SHP77 (cell line): ENCODE data around the gene KCTD18.
A peak's percentile ranks its signal among the peaks of the same experiment; 100 is the strongest.

Source experiments
- DNase-seq, 2 experiments: peaks; one replicate each; lab custom pipeline; 2025; lab: John Stamatoyannopoulos, UW

The KCTD18 gene

GRCh38 chr2:200486529-200486928 is 23.3 kb downstream of the KCTD18 start:
- no peak for DNase-seq

GRCh38 chr2:200484934-200485333 is 24.9 kb downstream of the KCTD18 start:
- no peak for DNase-seq

- DNase-seq, result peak; percentile 31 to 62
Observed at GRCh38 chr2:200483729-200484198, 26.1 kb downstream of the KCTD18 start.

- no peak for DNase-seq
Observed at GRCh38 chr2:200482194-200482593, 27.7 kb downstream of the KCTD18 start.

DNA sequence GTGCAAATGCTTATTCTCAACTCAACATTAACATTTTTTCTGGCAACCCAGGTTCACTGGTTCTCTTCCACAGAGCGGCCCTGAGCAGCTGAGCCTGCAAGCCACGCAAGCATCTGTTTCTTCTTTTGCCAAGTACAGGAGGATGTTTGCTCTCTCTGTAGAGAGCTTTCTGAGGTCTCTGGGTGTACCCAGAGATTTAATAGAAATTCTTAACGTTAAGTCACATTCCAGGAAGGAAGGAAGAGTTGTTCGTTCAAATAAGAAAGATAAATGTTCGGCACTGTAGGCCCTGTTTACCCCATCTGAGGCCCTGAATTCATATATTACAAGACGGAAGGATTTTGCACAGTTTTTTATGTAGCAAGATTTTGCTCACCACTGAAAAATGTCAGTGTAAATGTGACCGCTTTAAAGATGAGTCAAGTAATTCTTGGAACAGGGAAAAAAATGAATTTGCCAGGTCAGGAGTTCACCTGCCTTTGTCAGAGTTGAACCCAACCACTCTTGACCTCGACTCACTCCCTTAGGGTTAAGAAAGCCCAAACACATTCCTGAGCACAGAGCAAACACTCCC is 30.1 kb downstream of the KCTD18 start:
- no peak for DNase-seq

DNA sequence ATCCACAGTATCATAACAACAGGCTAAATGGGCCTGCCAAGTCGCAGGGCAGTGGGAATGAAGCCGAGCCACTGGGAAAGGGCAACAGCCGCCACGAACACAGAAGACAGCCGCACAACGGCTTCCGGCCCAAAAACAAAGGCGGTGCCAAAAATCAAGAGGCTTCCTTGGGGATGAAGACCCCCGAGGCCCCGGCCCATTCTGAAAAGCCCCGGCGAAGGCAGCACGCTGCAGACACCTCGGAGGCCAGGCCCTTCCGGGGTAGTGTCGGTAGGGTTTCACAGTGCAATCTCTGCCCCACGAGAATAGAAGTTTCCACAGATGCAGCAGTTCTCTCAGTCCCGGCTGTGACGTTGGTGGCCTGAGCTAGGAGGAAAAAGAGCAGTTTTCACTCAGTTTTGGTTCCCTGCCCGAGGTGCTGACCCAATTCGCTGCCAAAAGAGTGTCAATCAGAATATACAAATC is 32.2 kb downstream of the KCTD18 start:
- no peak for DNase-seq

DNA sequence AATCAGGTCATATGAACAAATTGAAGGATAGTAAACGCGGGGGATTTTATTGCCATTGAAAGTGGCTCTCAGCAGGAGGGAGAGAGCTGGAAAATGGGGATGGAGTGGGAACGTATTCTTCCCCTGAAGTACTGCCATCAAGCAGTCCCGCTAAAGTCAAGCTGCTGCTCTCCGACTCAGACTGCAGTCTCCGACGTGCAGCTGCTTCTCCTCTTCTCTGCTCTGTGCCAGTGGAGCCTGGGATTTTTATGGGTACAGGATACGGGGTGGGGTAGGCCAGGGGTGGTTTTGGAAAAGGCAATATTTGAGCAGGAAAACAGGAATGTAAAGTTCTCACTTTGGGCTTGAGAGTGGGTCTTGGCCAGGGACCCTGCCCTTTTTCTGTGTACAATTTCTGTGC is 33.0 kb downstream of the KCTD18 start:
- no peak for DNase-seq

- DNase-seq, result no peak
Observed at GRCh38 chr2:200475795-200476194, 34.1 kb downstream of the KCTD18 start.

- DNase-seq, result no peak
Observed at GRCh38 chr2:200472853-200473464, 36.9 kb downstream of the KCTD18 start.

DNA sequence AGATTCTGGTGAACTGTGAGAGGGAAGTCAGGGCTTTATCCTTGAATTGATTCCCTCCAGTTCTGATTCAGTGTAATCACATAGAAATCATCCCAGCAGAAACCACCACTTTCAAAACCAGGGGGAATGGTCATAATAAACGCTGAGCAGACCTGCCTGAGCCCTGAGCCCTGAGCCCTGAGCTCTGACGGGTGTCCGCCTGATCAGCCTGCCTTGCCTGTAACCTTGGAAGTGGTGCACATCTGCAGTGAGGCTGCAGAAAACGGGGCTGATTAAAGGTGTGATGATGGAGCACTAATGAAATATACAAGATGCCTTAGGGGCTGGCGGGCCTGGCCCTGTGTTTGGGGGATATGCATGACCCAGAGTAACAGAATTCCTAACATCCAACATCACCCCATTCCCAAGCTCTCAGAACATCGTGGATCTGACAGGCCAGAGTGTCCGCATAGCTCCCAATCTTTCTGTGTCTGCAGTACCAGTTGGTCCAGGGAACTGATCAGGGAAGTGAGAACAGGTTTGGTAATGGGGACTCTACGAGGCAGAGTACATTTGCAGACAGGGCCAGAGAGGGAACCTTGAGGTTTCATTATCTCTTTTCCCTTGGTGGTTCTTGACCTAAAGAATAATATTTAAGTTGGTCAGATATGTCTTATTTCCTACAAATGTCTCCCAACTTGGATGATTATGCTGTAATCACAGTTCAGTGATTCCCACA is 37.8 kb downstream of the KCTD18 start:
- DNase-seq, result no peak

DNA sequence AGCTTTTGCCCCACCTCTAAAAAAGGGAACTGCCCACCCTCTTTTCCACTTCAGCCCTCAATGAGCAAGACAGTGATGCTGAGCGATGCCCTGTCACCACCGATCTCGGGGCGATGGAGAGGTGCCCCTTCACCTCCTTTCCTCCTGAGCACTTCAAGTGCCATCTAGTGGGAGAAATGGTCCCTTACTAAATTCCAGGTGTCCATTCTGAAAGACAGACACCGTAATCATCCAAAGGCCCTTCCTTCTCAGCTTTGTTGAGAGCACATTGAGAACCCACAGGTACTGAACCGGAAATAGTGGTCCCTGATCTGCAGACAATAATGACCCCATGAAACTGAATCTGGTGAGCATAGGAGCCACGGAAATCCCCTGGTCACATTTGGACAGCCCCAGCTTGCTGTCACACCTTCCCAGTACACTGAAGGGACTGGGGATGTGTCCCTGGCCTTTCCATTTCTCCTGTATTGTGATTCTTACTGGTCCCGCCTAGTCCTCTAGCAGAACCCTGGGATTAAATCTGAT is 38.5 kb downstream of the KCTD18 start:
- peak; percentile 1 to 16 for DNase-seq

GRCh38 chr2:200470230-200470629 is 39.6 kb downstream of the KCTD18 start:
- no peak for DNase-seq

GRCh38 chr2:200469708-200470211 is 40.1 kb downstream of the KCTD18 start:
- no peak for DNase-seq

DNA sequence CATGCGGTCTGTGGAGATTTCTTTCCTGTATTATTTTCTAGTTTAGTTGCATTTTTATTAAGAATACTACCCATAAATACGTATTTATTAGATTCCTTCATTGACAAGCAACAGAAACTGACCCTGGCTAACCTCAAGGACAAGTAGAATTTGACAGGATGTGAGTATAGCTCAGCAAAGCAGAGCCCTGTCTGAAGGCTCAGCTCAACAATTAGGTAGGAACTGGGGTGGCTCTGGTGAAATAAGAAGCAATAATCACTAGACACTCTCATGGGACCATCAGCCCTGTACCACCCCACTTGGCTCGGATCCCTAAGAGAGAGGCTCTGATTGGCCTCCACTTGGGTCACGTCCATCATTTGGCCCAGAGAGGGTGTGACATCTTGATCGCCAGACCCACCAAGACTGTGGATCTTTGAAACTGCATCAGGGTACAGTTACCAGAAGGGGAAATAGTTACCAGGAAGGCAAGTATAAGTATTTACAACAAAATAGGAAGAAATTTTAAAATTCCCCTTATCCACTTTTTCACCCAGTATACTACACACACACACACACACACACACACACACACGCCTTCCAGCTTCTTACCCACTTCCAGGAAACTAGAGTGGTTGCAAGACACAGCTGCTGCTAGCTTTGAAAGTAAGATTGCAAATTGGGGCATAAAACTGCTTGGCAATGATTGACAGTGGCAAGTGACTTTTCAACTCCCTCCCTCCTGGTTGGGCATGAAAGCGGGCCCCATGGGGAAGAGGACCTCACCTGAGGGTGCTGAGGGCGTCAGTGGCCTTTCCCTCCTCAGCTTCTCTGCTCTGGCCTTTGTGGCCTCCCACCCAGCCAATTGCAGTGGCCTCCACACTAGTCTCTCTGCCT is 41.8 kb downstream of the KCTD18 start:
- DNase-seq, result no peak

DNA sequence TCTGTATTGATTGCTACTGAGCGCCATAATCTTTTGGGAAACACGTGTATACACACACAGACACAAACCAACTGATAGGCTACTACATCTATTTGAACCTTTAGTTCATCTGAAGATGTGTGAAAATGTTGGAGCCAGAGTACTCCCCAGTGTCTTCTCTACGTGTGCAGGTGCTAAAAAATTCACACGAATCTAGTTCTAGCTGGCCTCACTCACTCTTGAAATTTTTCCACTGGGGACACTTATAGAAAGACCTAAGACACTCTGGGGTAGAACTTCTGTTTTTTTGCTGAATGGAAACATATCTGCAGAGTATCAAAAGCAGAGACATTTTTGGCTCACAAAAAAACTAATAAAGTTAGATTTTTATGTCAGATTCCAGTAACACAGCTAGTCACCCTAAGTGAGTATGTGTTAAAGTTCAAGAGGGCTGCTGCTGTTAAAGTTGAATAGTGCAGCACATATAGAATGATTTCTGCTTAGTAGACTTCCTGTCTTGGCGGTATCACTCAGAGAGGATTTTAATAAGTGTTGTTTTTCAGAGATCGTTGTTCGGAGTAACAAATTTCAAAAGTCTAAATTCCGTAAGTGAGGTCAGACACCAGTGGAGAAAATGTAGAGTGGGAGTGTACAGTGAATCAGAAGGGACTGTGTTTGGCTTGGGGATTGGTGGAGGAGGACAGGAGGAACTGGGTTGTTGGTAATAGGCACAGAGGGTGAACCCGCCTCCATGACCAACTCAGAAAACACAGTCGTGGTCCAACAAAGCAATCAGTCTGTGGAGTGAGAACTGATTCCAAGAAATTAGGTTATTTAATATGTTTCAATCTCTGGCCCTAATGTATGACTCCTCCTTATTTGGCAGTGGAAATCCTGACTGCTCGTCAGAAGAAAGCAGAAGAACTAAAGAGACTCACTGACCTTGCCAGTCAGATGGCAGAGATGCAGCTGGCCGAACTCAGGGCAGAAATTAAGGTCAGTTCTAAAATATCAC is 43.1 kb downstream of the KCTD18 start:
- DNase-seq, result no peak

DNA sequence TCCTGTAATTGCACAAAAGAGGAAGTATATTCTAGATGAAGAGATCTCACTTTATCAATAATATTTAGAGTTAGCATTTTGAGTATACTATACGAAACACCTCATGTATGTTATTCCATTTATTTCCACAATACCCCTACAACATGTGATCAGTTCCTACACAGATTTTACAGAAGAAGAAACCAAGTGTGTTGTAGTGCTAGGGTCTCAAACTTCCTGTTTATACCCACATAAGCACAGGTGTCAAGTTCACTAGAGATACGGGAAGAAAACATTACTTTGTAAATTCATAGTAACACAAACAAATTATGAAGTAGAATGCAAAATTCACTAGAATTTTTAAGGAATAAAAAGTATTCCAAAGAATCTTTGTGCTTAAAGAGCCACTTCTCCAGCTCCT is 46.4 kb downstream of the KCTD18 start:
- no peak for DNase-seq

GRCh38 chr2:200461846-200462710 is 47.8 kb downstream of the KCTD18 start:
- DNase-seq, result no peak

- DNase-seq, result no peak
Observed at GRCh38 chr2:200459101-200459500, 50.8 kb downstream of the KCTD18 start.

DNA sequence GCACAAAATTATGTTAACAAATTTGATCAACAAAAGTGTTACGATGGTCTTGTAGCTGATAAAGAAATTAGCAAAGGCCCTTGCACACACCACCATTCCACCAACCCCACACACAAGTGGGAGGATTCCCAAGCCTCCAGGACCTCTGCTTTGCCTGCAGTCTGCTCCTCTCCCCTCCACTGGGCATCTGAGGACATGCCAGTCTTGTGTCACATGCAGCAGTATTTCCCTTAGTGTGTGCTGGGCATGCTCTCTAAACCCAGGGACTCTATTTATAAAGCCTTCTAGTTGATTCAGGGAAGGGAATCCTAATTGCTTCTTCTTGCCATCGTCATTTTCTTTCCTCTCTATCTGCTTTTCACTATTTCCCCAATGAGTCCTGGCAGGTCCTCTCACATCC is 53.3 kb downstream of the KCTD18 start:
- DNase-seq, result no peak
